Gastrocnemius medialis (tissue), 4 donors: ENCODE results near the gene BST2.

Experiments
- CTCF ChIP-seq, 5 experiments: fragments of 450-650 bp in 3 of 5; fragments of 200-600 bp in 2 of 5; sonication (generic) in 2 of 5; IDR thresholded peaks in 4 of 5; conservative IDR thresholded peaks in 1 of 5; 1 replicate in 4 of 5; 2 replicates in 1 of 5; pipeline ENCODE4 v1.5.1; 2016 to 2019; ENCODE audit warnings: antibody characterized with exemption in 5 of 5, mild to moderate bottlenecking in 3 of 5, moderate library complexity in 3 of 5
- POLR2A ChIP-seq, 2 donors: fragments of 450-650 bp; IDR thresholded peaks; one replicate each; pipeline ENCODE4 v1.6.1; 2017; ENCODE audit warnings: antibody characterized with exemption in 2 of 2, mild to moderate bottlenecking in 2 of 2, moderate library complexity in 2 of 2

GRCh38 chr19:17370026-17370587, 35.3 kb downstream of the BST2 start:
- TF ChIP-seq CTCF (IDR thresholded peaks at IDR 0.05 in 4 of 5, conservative IDR thresholded peaks at IDR 0.05 in 1 of 5) (no peak), POLR2A (IDR thresholded peaks at IDR 0.05) (no peak)
